HepG2 (cell line): ENCODE results near the gene SORD. TPM values are rescaled to one million over a fixed set of nuclear protein-coding genes. Genes with fewer than 3 reads are reported as not detected.

Experiments used
- ATAC-seq: fragments of 200-7000 bp; cut with Tn5 transposase; 3 replicates; pipeline ENCODE4 v1.9.1; 2020; ENCODE audit warnings: mild to moderate bottlenecking, moderate library complexity
- BruUV-seq: library from RNA; stranded (reverse); fragments of 400-500 nt; replicated peaks from 2 replicates; lab custom pipeline; 2021; lab: Mats Ljungman, UMichigan
- CTCF ChIA-PET: fragments of 300-600 bp; formaldehyde crosslinking; extraction: SDS; loops from one replicate; lab custom pipeline; 2021; ENCODE audit warnings: low total read pairs, inconsistent platforms, low intra/inter-chr PET ratio; lab: Yijun Ruan, JAX
- POLR2A ChIA-PET: fragments of 350-600 bp; sonication (Branson Sonifier 250); formaldehyde crosslinking; loops from one replicate; lab custom pipeline; 2020; ENCODE audit warnings: antibody characterized with exemption, inconsistent platforms; lab: Yijun Ruan, JAX
- DNase-seq: peaks from one replicate; pipeline ENCODE4 v3.0.0-alpha.2; 2015; ENCODE audit warnings: low spot score
- FAIRE-seq: peaks from 3 replicates; lab custom pipeline; 2011; peaks lifted over from hg19 to GRCh38; lab: Jason Lieb, UNC
- H2AFZ ChIP-seq: one replicate; pipeline ENCODE4 v1.6.1; 2011; ENCODE audit warnings: low read length, inconsistent platforms
- H3K27ac ChIP-seq: fragments of 300-600 bp; 3 replicates; pipeline ENCODE4 v1.8.0; 2011; ENCODE audit warnings: mixed run types, mild to moderate bottlenecking, mixed read lengths, low read length, inconsistent platforms; ENCODE audit not compliant: insufficient read depth; ENCODE audit errors: extremely low read length
- H3K27me3 ChIP-seq, 2 experiments: fragments of 200-600 bp in 1 of 2; 2 replicates in 1 of 2; 3 replicates in 1 of 2; pipeline versions ENCODE4 v1.6.0 to v1.8.0; 2011; ENCODE audit warnings: low read length in 2 of 2, mild to moderate bottlenecking in 2 of 2, moderate library complexity in 2 of 2, inconsistent platforms in 1 of 2; ENCODE audit not compliant: insufficient read depth in 2 of 2, control insufficient read depth in 1 of 2
- H3K36me3 ChIP-seq, 2 experiments: fragments of 200-600 bp in 1 of 2; replicated peaks in 1 of 2; 2 replicates in 1 of 2; 3 replicates in 1 of 2; pipeline versions ENCODE4 v1.5.1 to v1.8.0; 2011; ENCODE audit warnings: low read length in 2 of 2, inconsistent platforms in 1 of 2; ENCODE audit not compliant: insufficient read depth in 2 of 2, control insufficient read depth in 1 of 2
- H3K4me1 ChIP-seq: 2 replicates; pipeline ENCODE4 v1.5.1; 2012; ENCODE audit warnings: low read length, inconsistent platforms; ENCODE audit not compliant: insufficient read depth
- H3K4me2 ChIP-seq: 2 replicates; pipeline ENCODE4 v1.6.0; 2011; ENCODE audit warnings: low read depth, low read length, inconsistent platforms
- H3K4me3 ChIP-seq, 3 experiments: fragments of 200-600 bp in 1 of 3; sonication (generic), shearing (Covaris generic) in 1 of 3; replicated peaks in 1 of 3; 2 replicates each; pipeline ENCODE4 v1.5.1; 2011 to 2016; ENCODE audit warnings: low read length in 3 of 3, inconsistent platforms in 2 of 3, low read depth in 2 of 3, mild to moderate bottlenecking in 2 of 3, control low read depth in 1 of 3, mixed read lengths in 1 of 3; ENCODE audit not compliant: insufficient read depth in 1 of 3
- H3K79me2 ChIP-seq: one replicate; pipeline ENCODE4 v1.6.1; 2011; ENCODE audit warnings: low read length, inconsistent platforms; ENCODE audit not compliant: insufficient read depth
- H3K9ac ChIP-seq: 2 replicates; pipeline ENCODE4 v1.6.0; 2011; ENCODE audit warnings: mild to moderate bottlenecking, low read depth, low read length, inconsistent platforms; ENCODE audit not compliant: insufficient read depth
- H3K9me3 ChIP-seq: 2 replicates; pipeline ENCODE4 v1.5.1; 2012; ENCODE audit warnings: mild to moderate bottlenecking, low read length
- H4K20me1 ChIP-seq: 2 replicates; pipeline ENCODE4 v1.6.0; 2011; ENCODE audit warnings: inconsistent platforms, mild to moderate bottlenecking, low read length, moderate library complexity; ENCODE audit not compliant: insufficient read depth
- CENPBD1 ChIP-seq: sonication (generic); formaldehyde crosslinking; IDR thresholded peaks from 2 replicates; pipeline ENCODE4 v1.8.0; 2022; ENCODE audit warnings: missing genetic modification reagents, low read depth, mild to moderate bottlenecking, borderline replicate concordance
- CTCF ChIP-seq: sonication (generic); formaldehyde crosslinking; IDR thresholded peaks from 2 replicates; pipeline ENCODE4 v1.5.0; 2020; ENCODE audit warnings: mild to moderate bottlenecking, missing genetic modification reagents, moderate library complexity
- DRAP1 ChIP-seq: IDR thresholded peaks from 2 replicates; pipeline ENCODE4 v1.6.1; 2016; ENCODE audit warnings: missing genetic modification reagents, missing compliant biosample characterization
- ZNF383 ChIP-seq: sonication (generic); formaldehyde crosslinking; IDR thresholded peaks from 2 replicates; pipeline ENCODE4 v1.4.0; 2020; ENCODE audit warnings: missing genetic modification reagents, mild to moderate bottlenecking, borderline replicate concordance
- WGBS: methylation state at CpG from one replicate; pipeline ENCODE4 v1.1.6; 2017; ENCODE audit warnings: low lambda C conversion rate; 5-methylcytosine and 5-hydroxymethylcytosine counted together
- in situ Hi-C: cut with HindIII; loops from 2 replicates; pipeline ENCODE4 v1.10.0; 2017; ENCODE audit warnings: low pct_unique_long_range_greater_than_20kb; ENCODE audit not compliant: extremely low pct_ligation_motif_present
- intact Hi-C: fragments of 100-400 bp; cut with micrococcal nuclease; formaldehyde crosslinking; loops from one replicate; pipeline ENCODE4 v1.10.0; 2022; ENCODE audit not compliant: unreplicated experiment
- polyA plus RNA-seq, 8 experiments: library from polyadenylated mRNA; depleted of rRNA in 3 of 8; stranded (reverse) in 7 of 8; unstranded in 1 of 8; fragments of >200 nt; fragmentation: Illumina TruSeq in 4 of 8; extraction: Trizol in 4 of 8; gene quantifications; 2 replicates each; pipeline versions ENCODE4 v1.2.1 to v1.2.3, GENCODE V29; 2011 to 2016; ENCODE audit warnings: low read depth in 4 of 8, missing spikeins in 1 of 8, mixed read lengths in 1 of 8; ENCODE audit not compliant: insufficient read depth in 1 of 8
- total RNA-seq, 5 experiments: library from RNA; depleted of rRNA; stranded (reverse); fragments of >200 nt; fragmentation: Illumina TruSeq; extraction: Trizol; gene quantifications; 2 replicates each; pipeline ENCODE4 v1.2.3, GENCODE V29; 2016; ENCODE audit warnings: low read depth in 1 of 5

Gene SORD
- total and polyA plus RNA-seq, 2 of the 13 experiments (the other 11 are each of a cell fraction or from before 2014, with no cell fraction given), result 59.1 to 95.3 TPM

GRCh38 chr15:45110256-45110820 lies 87.3 kb downstream of the SORD start:
- intact Hi-C loops, result no loop called here
- no peaks in the 10 kb centered on the region for H3K9me3 ChIP-seq
- no peak overlapping the region for H3K4me2 ChIP-seq
- no peak overlapping the region for H3K9ac ChIP-seq
- no peak overlapping the region for H2AFZ ChIP-seq
- DNase-seq (no peak), ATAC-seq (no peak), FAIRE-seq (no peak)
- H3K79me2 ChIP-seq, result no peaks in the 10 kb centered on the region
- no peak for TF ChIP-seq ZNF383 (CRISPR knock-in tag)
- TF ChIP-seq CENPBD1 (CRISPR knock-in tag), result no peak
- no peak for TF ChIP-seq DRAP1 (CRISPR knock-in tag)
- peak; percentile 27; the same call in 1 of the 2 replicates for TF ChIP-seq CTCF (CRISPR knock-in tag)
- no TSS peak for BruUV-seq
- WGBS, result 42% methylated on average over 10 of the region's 11 CpGs
- no peaks in the 10 kb centered on the region for H4K20me1 ChIP-seq
- H3K36me3 ChIP-seq, result no peaks in the 10 kb centered on the region
- H3K4me1 ChIP-seq, result peaks cover 19% of the 10 kb centered on the region
- POLR2A ChIA-PET, result no interaction called here
- no peak overlapping the region for H3K4me3 ChIP-seq
- no peak overlapping the region for H3K27ac ChIP-seq
- in situ Hi-C loops, result no loop called here
- H3K27me3 ChIP-seq, result peaks cover 15 to 63% of the 10 kb centered on the region in 2 experiments
- CTCF ChIA-PET, result no interaction called here
